Liver (tissue), 9 donors: ENCODE results near the gene TRIM7. TPM values are rescaled to one million over a fixed set of nuclear protein-coding genes. Genes with fewer than 3 reads are reported as not detected.

Experiments used
- DNase-seq: peaks from one replicate; pipeline ENCODE4 v3.0.0-alpha.2; 2017; ENCODE audit warnings: low spot score
- H3K27ac ChIP-seq, 2 donors: one replicate each; pipeline ENCODE4 v1.7.0; 2013; ENCODE audit warnings: inconsistent platforms in 2 of 2, low read length in 2 of 2, control low read depth in 1 of 2, low read depth in 1 of 2, mild to moderate bottlenecking in 1 of 2
- H3K27me3 ChIP-seq, 4 donors: one replicate each; pipeline versions ENCODE4 v1.6.1 to v1.7.0; 2013; ENCODE audit warnings: low read length in 3 of 4, inconsistent platforms in 1 of 4, mild to moderate bottlenecking in 1 of 4, moderate library complexity in 1 of 4; ENCODE audit not compliant: control insufficient read depth in 4 of 4, insufficient read depth in 4 of 4
- H3K36me3 ChIP-seq, 4 donors: one replicate each; pipeline versions ENCODE4 v1.6.1 to v1.7.0; 2013; ENCODE audit warnings: low read length in 3 of 4, mild to moderate bottlenecking in 3 of 4, low read depth in 1 of 4, moderate library complexity in 1 of 4; ENCODE audit not compliant: control insufficient read depth in 4 of 4, insufficient read depth in 3 of 4
- H3K4me1 ChIP-seq, 4 donors: one replicate each; pipeline versions ENCODE4 v1.6.1 to v1.7.0; 2013; ENCODE audit warnings: low read length in 3 of 4, mild to moderate bottlenecking in 3 of 4, moderate library complexity in 1 of 4; ENCODE audit not compliant: control insufficient read depth in 4 of 4, insufficient read depth in 4 of 4
- H3K4me3 ChIP-seq, 3 donors: one replicate each; pipeline versions ENCODE4 v1.6.1 to v1.7.0; 2013; ENCODE audit warnings: low read length in 3 of 3, control low read depth in 1 of 3, low read depth in 1 of 3, mild to moderate bottlenecking in 1 of 3
- H3K9ac ChIP-seq, 2 donors: one replicate each; pipeline ENCODE4 v1.7.0; 2013; ENCODE audit warnings: low read length in 2 of 2, mild to moderate bottlenecking in 2 of 2, moderate library complexity in 2 of 2, control low read depth in 1 of 2, low read depth in 1 of 2
- H3K9me3 ChIP-seq, 4 donors: one replicate each; pipeline versions ENCODE4 v1.6.1 to v1.7.0; 2013; ENCODE audit warnings: low read length in 3 of 4; ENCODE audit not compliant: control insufficient read depth in 4 of 4
- ATF3 ChIP-seq: IDR thresholded peaks from 2 replicates; pipeline ENCODE4 v1.6.1; 2016; ENCODE audit warnings: antibody characterized with exemption
- CTCF ChIP-seq: fragments of 150-350 bp; IDR thresholded peaks from 2 replicates; pipeline ENCODE4 v1.5.1; 2017; ENCODE audit warnings: improper control_type of control experiment, low read depth, low read length; ENCODE audit not compliant: missing input control
- EGR1 ChIP-seq, 2 donors: IDR thresholded peaks; 2 replicates each; pipeline ENCODE4 v1.6.1; 2016 to 2018; ENCODE audit warnings: antibody characterized with exemption in 2 of 2, low read depth in 2 of 2
- FOXA1 ChIP-seq: IDR thresholded peaks from 2 replicates; pipeline ENCODE4 v1.6.1; 2016; ENCODE audit warnings: antibody characterized with exemption
- FOXA2 ChIP-seq: IDR thresholded peaks from 2 replicates; pipeline ENCODE4 v1.6.1; 2016; ENCODE audit warnings: antibody characterized with exemption
- GABPA ChIP-seq, 2 donors: IDR thresholded peaks in 1 of 2; conservative IDR thresholded peaks in 1 of 2; 2 replicates each; pipeline ENCODE4 v1.6.1; 2016; ENCODE audit warnings: antibody characterized with exemption in 2 of 2, mild to moderate bottlenecking in 1 of 2, moderate library complexity in 1 of 2
- HNF4A ChIP-seq, 2 donors: conservative IDR thresholded peaks; 2 replicates each; pipeline ENCODE4 v1.6.1; 2016; ENCODE audit warnings: antibody characterized with exemption in 2 of 2, mild to moderate bottlenecking in 2 of 2
- HNF4G ChIP-seq: IDR thresholded peaks from 2 replicates; pipeline ENCODE4 v1.6.1; 2016; ENCODE audit warnings: antibody characterized with exemption
- JUND ChIP-seq, 2 donors: IDR thresholded peaks; 2 replicates each; pipeline ENCODE4 v1.6.1; 2016; ENCODE audit warnings: antibody characterized with exemption in 2 of 2
- NR2F2 ChIP-seq: IDR thresholded peaks from 2 replicates; pipeline ENCODE4 v1.6.1; 2016; ENCODE audit warnings: antibody characterized with exemption
- RAD21 ChIP-seq, 2 donors: IDR thresholded peaks; 2 replicates each; pipeline ENCODE4 v1.6.1; 2016; ENCODE audit warnings: antibody characterized with exemption in 2 of 2, mild to moderate bottlenecking in 2 of 2
- REST ChIP-seq: IDR thresholded peaks from 2 replicates; pipeline ENCODE4 v1.6.1; 2016; ENCODE audit warnings: antibody characterized with exemption, mild to moderate bottlenecking
- RXRA ChIP-seq, 2 donors: IDR thresholded peaks; 2 replicates each; pipeline ENCODE4 v1.6.1; 2017 to 2018; ENCODE audit warnings: antibody characterized with exemption in 2 of 2, mild to moderate bottlenecking in 1 of 2
- SP1 ChIP-seq: IDR thresholded peaks from 2 replicates; pipeline ENCODE4 v1.6.1; 2018; ENCODE audit warnings: antibody characterized with exemption, mild to moderate bottlenecking
- TAF1 ChIP-seq: conservative IDR thresholded peaks from 2 replicates; pipeline ENCODE4 v1.6.1; 2016; ENCODE audit warnings: antibody characterized with exemption, mild to moderate bottlenecking
- YY1 ChIP-seq: IDR thresholded peaks from 2 replicates; pipeline ENCODE4 v1.6.1; 2016; ENCODE audit warnings: antibody characterized with exemption, mild to moderate bottlenecking
- ZBTB33 ChIP-seq: IDR thresholded peaks from 2 replicates; pipeline ENCODE4 v1.6.1; 2016; ENCODE audit warnings: antibody characterized with exemption
- WGBS: extraction: QIAGEN DNeasy Blood & Tissue Kit; methylation state at CpG from one replicate; pipeline ENCODE4 v1.1.7; 2013; 5-methylcytosine and 5-hydroxymethylcytosine counted together
- polyA plus RNA-seq, 2 donors: library from polyadenylated mRNA; stranded (reverse) in 1 of 2; unstranded in 1 of 2; fragments of 200-250 nt in 1 of 2; fragments of >200 nt in 1 of 2; fragmentation: Nextera tagmentation in 1 of 2; extraction: Ambion mirVana in 1 of 2; gene quantifications; one replicate each; pipeline versions ENCODE4 v1.2.1 to v1.2.3, GENCODE V29; 2013 to 2015
- total RNA-seq, 2 donors: library from RNA; depleted of rRNA; stranded (reverse); fragments of >200 nt; gene quantifications; one replicate each; pipeline ENCODE4 v1.2.3, GENCODE V29; 2014
- donor health status: healthy.
- donor health status: healthy.
- donor health status: healthy.
- donor health status: healthy.
- donor health status: healthy.

The TRIM7 gene
- total and polyA plus RNA-seq, 4 donors, result 0.10 to 0.50 (median 0.14) TPM; not detected in 1

GRCh38 chr5:181224390-181225229 is 19.6 kb upstream of the TRIM7 start:
- Histone ChIP-seq H3K27ac (no peak overlapping the region), H3K36me3 (peaks cover 0 to 4% (median 2%) of the 10 kb centered on the region in 4 donors), H3K9me3 (no peaks in the 10 kb centered on the region), H3K9ac (no peak overlapping the region), H3K4me3 (peak overlapping the region in 2 of 3 donors; percentile 64 to 87), H3K27me3 (no peaks in the 10 kb centered on the region), H3K4me1 (peaks cover 10 to 28% (median 15%) of the 10 kb centered on the region in 4 donors)
- DNase-seq, result no peak
- 82% methylated on average over 22 of the region's 22 CpGs for WGBS
- TF ChIP-seq NR2F2, result no peak

DNA sequence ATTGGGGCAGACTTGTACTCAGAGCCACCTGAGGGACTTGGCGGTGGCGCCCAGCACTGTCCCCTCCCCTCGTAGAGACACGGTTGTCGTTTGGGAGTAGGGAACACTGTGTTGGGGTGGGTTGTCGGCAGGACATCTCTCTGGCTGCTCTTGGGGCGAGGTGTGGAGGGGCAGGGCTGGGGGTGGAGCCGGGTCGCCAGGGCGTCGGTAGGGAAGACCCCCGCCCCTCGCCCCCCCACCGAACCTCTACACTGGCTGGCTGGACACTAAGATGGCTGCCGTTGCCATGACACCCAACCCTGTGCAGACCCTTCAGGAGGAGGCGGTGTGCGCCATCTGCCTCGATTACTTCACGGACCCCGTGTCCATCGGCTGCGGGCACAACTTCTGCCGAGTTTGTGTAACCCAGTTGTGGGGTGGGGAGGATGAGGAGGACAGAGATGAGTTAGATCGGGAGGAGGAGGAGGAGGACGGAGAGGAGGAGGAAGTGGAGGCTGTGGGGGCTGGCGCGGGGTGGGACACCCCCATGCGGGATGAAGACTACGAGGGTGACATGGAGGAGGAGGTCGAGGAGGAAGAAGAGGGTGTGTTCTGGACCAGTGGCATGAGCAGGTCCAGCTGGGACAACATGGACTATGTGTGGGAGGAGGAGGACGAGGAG is 18.9 kb upstream of the TRIM7 start:
- H3K36me3 ChIP-seq, result peaks cover 0 to 4% (median 2%) of the 10 kb centered on the region in 4 donors
- peaks cover 10 to 28% (median 15%) of the 10 kb centered on the region in 4 donors for H3K4me1 ChIP-seq
- peak overlapping the region in 1 of 2 donors; percentile 84 for H3K9ac ChIP-seq
- H3K4me3 ChIP-seq, result peak overlapping the region; percentile 64 to 92 (median 87)
- TF ChIP-seq FOXA1 (no peak), RAD21 (IDR thresholded peaks at IDR 0.05) (no peak)
- peak overlapping the region; percentile 88 to 96 for H3K27ac ChIP-seq
- 5% methylated on average over 31 of the region's 31 CpGs for WGBS
- DNase-seq, result no peak
- H3K27me3 ChIP-seq, result no peaks in the 10 kb centered on the region
- no peaks in the 10 kb centered on the region for H3K9me3 ChIP-seq

- Histone ChIP-seq H3K9me3 (no peaks in the 10 kb centered on the region), H3K27me3 (no peaks in the 10 kb centered on the region), H3K4me3 (peak within 1 kb of the TSS; percentile 64 to 92 (median 87)), H3K9ac (peak within 1 kb of the TSS; percentile 43 to 88), H3K4me1 (peaks cover 11 to 31% (median 17%) of the 10 kb centered on the region in 4 donors), H3K27ac (peak within 1 kb of the TSS; percentile 88 to 96), H3K36me3 (peaks cover 0 to 4% (median 1%) of the 10 kb centered on the region in 4 donors)
- DNase-seq, result peak; percentile 96
- WGBS, result under 1% methylated on average over 59 of the region's 59 CpGs
- peak; percentile 2 to 41 for TF ChIP-seq RAD21 (IDR thresholded peaks at IDR 0.05)
- no peak for TF ChIP-seq FOXA1
- peak; percentile 90 for TF ChIP-seq YY1
- no peak for TF ChIP-seq ATF3
- no peak for TF ChIP-seq JUND (IDR thresholded peaks at IDR 0.05)
- TF ChIP-seq TAF1, result peak; percentile 61
- TF ChIP-seq HNF4A (conservative IDR thresholded peaks at IDR 0.05), result peak; percentile 5 to 10
- peak; percentile 86 for TF ChIP-seq ZBTB33
- TF ChIP-seq REST, result peak; percentile 49
- peak; percentile 99 for TF ChIP-seq EGR1 (IDR thresholded peaks at IDR 0.05; ENCODE audit: low read depth in 2 of 2)
- TF ChIP-seq SP1, result peak; percentile 78
- no peak for TF ChIP-seq CTCF
- peak; percentile 47 to 75 for TF ChIP-seq RXRA (IDR thresholded peaks at IDR 0.05)
- TF ChIP-seq NR2F2, result peak; percentile 68
- peak; percentile 16 for TF ChIP-seq FOXA2
- peak; percentile 12 for TF ChIP-seq HNF4G
- peak; percentile 85 to 95 for TF ChIP-seq GABPA (IDR thresholded peaks at IDR 0.05 in 1 of 2, conservative IDR thresholded peaks at IDR 0.05 in 1 of 2)
These were observed 18.2 kb upstream of the TRIM7 start, which contains the start of gene TRIM41 for GRCh38 chr5:181223058-181223728. Gene TRIM41, plus strand, starts transcription at chr5:181223281. Its CDS starts 719 bp downstream, at chr5:181224000.
